IMR-90 (cell line): Measurements from ENCODE around the gene POLR1G. TPM values are rescaled to one million over a fixed set of nuclear protein-coding genes. Genes with fewer than 3 reads are reported as not detected.

Source experiments
- ATAC-seq: fragments of 200-7000 bp; cut with Tn5 transposase; 2 replicates; pipeline ENCODE4 v1.9.1; 2020; ENCODE audit warnings: low read depth, mild to moderate bottlenecking, moderate library complexity
- BruUV-seq: library from RNA; stranded (reverse); fragments of 400-500 nt; replicated peaks from 2 replicates; lab custom pipeline; 2021; lab: Mats Ljungman, UMichigan
- CTCF ChIA-PET: fragments of 300-600 bp; formaldehyde crosslinking; extraction: SDS; loops from one replicate; lab custom pipeline; 2021; ENCODE audit warnings: antibody characterized with exemption; lab: Yijun Ruan, JAX
- POLR2A ChIA-PET: fragments of 300-600 bp; sonication (Branson Sonifier 250); formaldehyde crosslinking; loops from one replicate; lab custom pipeline; 2022; ENCODE audit warnings: antibody characterized with exemption; ENCODE audit not compliant: unreplicated experiment; lab: Charles Lee
- DNase-seq: peaks from one replicate; pipeline ENCODE4 v3.0.0; 2013
- H2AFZ ChIP-seq: replicated peaks from 2 replicates; pipeline ENCODE3; 2013; ENCODE audit warnings: low read length, mild to moderate bottlenecking; ENCODE audit not compliant: poor library complexity
- H2AK5ac ChIP-seq: 2 replicates; pipeline ENCODE4 v1.6.1; 2013; ENCODE audit warnings: low read depth, low read length, inconsistent platforms
- H2AK9ac ChIP-seq: replicated peaks from 2 replicates; pipeline ENCODE3; 2013; ENCODE audit warnings: mild to moderate bottlenecking, low read depth, low read length, moderate library complexity; ENCODE audit not compliant: poor library complexity
- H2BK120ac ChIP-seq: 2 replicates; pipeline ENCODE4 v1.6.1; 2013; ENCODE audit warnings: low read depth, low read length, inconsistent platforms
- H2BK15ac ChIP-seq: 3 replicates; pipeline ENCODE4 v1.6.1; 2013; ENCODE audit warnings: low read depth, low read length, inconsistent platforms
- H2BK20ac ChIP-seq: 2 replicates; pipeline ENCODE4 v1.6.1; 2013; ENCODE audit warnings: low read depth, mild to moderate bottlenecking, inconsistent platforms, low read length, moderate library complexity
- H2BK5ac ChIP-seq: 2 replicates; pipeline ENCODE4 v1.6.1; 2013; ENCODE audit warnings: mild to moderate bottlenecking, low read depth, low read length, inconsistent platforms; ENCODE audit not compliant: poor library complexity, severe bottlenecking
- H3K14ac ChIP-seq: replicated peaks from 2 replicates; pipeline ENCODE4 v1.6.1; 2013; ENCODE audit warnings: low read depth, low read length, inconsistent platforms
- H3K18ac ChIP-seq: 2 replicates; pipeline ENCODE4 v1.6.1; 2013; ENCODE audit warnings: low read depth, low read length, control low read depth
- H3K23ac ChIP-seq: 2 replicates; pipeline ENCODE4 v1.6.1; 2013; ENCODE audit warnings: low read depth, low read length, inconsistent platforms
- H3K27ac ChIP-seq: 2 replicates; pipeline ENCODE4 v1.5.1; 2013; ENCODE audit warnings: mild to moderate bottlenecking, control low read depth, low read length; ENCODE audit not compliant: insufficient read depth
- H3K27me3 ChIP-seq: 2 replicates; pipeline ENCODE4 v1.6.1; 2013; ENCODE audit warnings: low read length; ENCODE audit not compliant: control insufficient read depth, insufficient read depth
- H3K36me3 ChIP-seq: 2 replicates; pipeline ENCODE4 v1.6.1; 2013; ENCODE audit warnings: low read length, mixed read lengths; ENCODE audit not compliant: control insufficient read depth, insufficient read depth
- H3K4ac ChIP-seq: 2 replicates; pipeline ENCODE4 v1.6.1; 2013; ENCODE audit warnings: low read depth, low read length, inconsistent platforms
- H3K4me1 ChIP-seq: 2 replicates; pipeline ENCODE4 v1.6.1; 2013; ENCODE audit warnings: low read length, mixed read lengths; ENCODE audit not compliant: control insufficient read depth, insufficient read depth
- H3K4me2 ChIP-seq: 2 replicates; pipeline ENCODE4 v1.6.1; 2013; ENCODE audit warnings: low read depth, mild to moderate bottlenecking, control low read depth, low read length, moderate library complexity
- H3K4me3 ChIP-seq: 2 replicates; pipeline ENCODE4 v1.5.1; 2013; ENCODE audit warnings: low read depth, mild to moderate bottlenecking, control low read depth, low read length, moderate library complexity; ENCODE audit not compliant: insufficient read depth
- H3K56ac ChIP-seq: 2 replicates; pipeline ENCODE4 v1.6.1; 2013; ENCODE audit warnings: low read length, inconsistent platforms; ENCODE audit not compliant: insufficient read depth; ENCODE audit errors: extremely low read depth
- H3K79me1 ChIP-seq, 2 experiments: 2 replicates each; pipeline ENCODE4 v1.6.1; 2013; ENCODE audit warnings: low read length in 2 of 2, inconsistent platforms in 1 of 2, low read depth in 1 of 2
- H3K9ac ChIP-seq: 2 replicates; pipeline ENCODE4 v1.6.1; 2013; ENCODE audit warnings: low read depth, low read length, control low read depth
- H3K9me1 ChIP-seq: 2 replicates; pipeline ENCODE4 v1.6.1; 2013; ENCODE audit warnings: low read length, inconsistent platforms; ENCODE audit not compliant: insufficient read depth
- H3K9me3 ChIP-seq: 2 replicates; pipeline ENCODE4 v1.6.1; 2013; ENCODE audit warnings: low read length; ENCODE audit not compliant: control insufficient read depth, insufficient read depth
- H4K20me1 ChIP-seq: 2 replicates; pipeline ENCODE4 v1.6.1; 2013; ENCODE audit warnings: low read length, inconsistent platforms; ENCODE audit not compliant: insufficient read depth
- H4K5ac ChIP-seq: 2 replicates; pipeline ENCODE4 v1.6.1; 2013; ENCODE audit warnings: mild to moderate bottlenecking, low read depth, low read length, control low read depth
- H4K8ac ChIP-seq, 2 experiments: 2 replicates each; pipeline ENCODE4 v1.6.1; 2013; ENCODE audit warnings: low read depth in 2 of 2, low read length in 2 of 2, control low read depth in 1 of 2, inconsistent platforms in 1 of 2
- H4K91ac ChIP-seq: 2 replicates; pipeline ENCODE4 v1.6.1; 2013; ENCODE audit warnings: low read depth, low read length, inconsistent platforms; ENCODE audit not compliant: insufficient read depth
- CEBPB ChIP-seq: IDR thresholded peaks from 2 replicates; pipeline ENCODE4 v1.6.1; 2012; ENCODE audit warnings: low read depth, low read length, improper control_type of control experiment
- CHD1 ChIP-seq: IDR thresholded peaks from 2 replicates; pipeline ENCODE4 v1.6.1; 2012; ENCODE audit warnings: low read depth, low read length, improper control_type of control experiment
- ELK1 ChIP-seq: fragments of 150-350 bp; IDR thresholded peaks from 2 replicates; pipeline ENCODE4 v1.6.1; 2016; ENCODE audit warnings: low read depth, mild to moderate bottlenecking, low read length, moderate library complexity, borderline replicate concordance
- MAFK ChIP-seq: IDR thresholded peaks from 2 replicates; pipeline ENCODE4 v1.6.1; 2012; ENCODE audit warnings: low read depth, low read length, improper control_type of control experiment
- MAZ ChIP-seq: IDR thresholded peaks from 2 replicates; pipeline ENCODE4 v1.6.1; 2012; ENCODE audit warnings: low read depth, mild to moderate bottlenecking, low read length, improper control_type of control experiment, moderate library complexity, borderline replicate concordance
- POLR2A ChIP-seq: IDR thresholded peaks from 2 replicates; pipeline ENCODE4 v1.6.1; 2012; ENCODE audit warnings: mild to moderate bottlenecking, low read depth, low read length
- RAD21 ChIP-seq: IDR thresholded peaks from 2 replicates; pipeline ENCODE4 v1.6.1; 2012; ENCODE audit warnings: low read length, improper control_type of control experiment
- RFX5 ChIP-seq: IDR thresholded peaks from 2 replicates; pipeline ENCODE4 v1.8.0; 2012; ENCODE audit warnings: low read depth, mild to moderate bottlenecking, low read length, moderate library complexity
- USF2 ChIP-seq: fragments of 150-350 bp; IDR thresholded peaks from 2 replicates; pipeline ENCODE4 v1.6.1; 2017; ENCODE audit warnings: mild to moderate bottlenecking, antibody characterized with exemption, low read length, low read depth
- WGBS, 2 experiments: methylation state at CpG; one replicate each; pipeline versions ENCODE4 v1.1.5 to v1.1.7; 2013; ENCODE audit warnings: missing lambda C conversion rate in 2 of 2; ENCODE audit not compliant: insufficient read length in 1 of 2; ENCODE audit errors: extremely low coverage in 2 of 2; 5-methylcytosine and 5-hydroxymethylcytosine counted together
- dilution Hi-C: fragments of 300-500 bp; cut with HindIII; formaldehyde crosslinking; loops from one replicate; pipeline ENCODE4 v1.14.3; 2018; ENCODE audit warnings: low sequenced_read_pairs; ENCODE audit not compliant: unreplicated experiment
- in situ Hi-C: fragments of 300-500 bp; cut with MboI; formaldehyde crosslinking; loops from 3 replicates; pipeline ENCODE4 v1.14.3; 2019; ENCODE audit warnings: low sequenced_read_pairs, inconsistent platforms, mixed read lengths
- intact Hi-C: fragments of 100-400 bp; cut with micrococcal nuclease; formaldehyde crosslinking; loops from 2 replicates; pipeline ENCODE4 v1.10.0; 2022
- polyA plus RNA-seq, 3 experiments: library from polyadenylated mRNA; depleted of rRNA; stranded (reverse); fragments of >200 nt; gene quantifications; 2 replicates each; pipeline ENCODE4 v1.2.3, GENCODE V29; 2012; ENCODE audit warnings: low replicate concordance in 1 of 3
- total RNA-seq: library from RNA; depleted of rRNA; stranded (reverse); fragments of >200 nt; gene quantifications from 2 replicates; pipeline ENCODE4 v1.2.3, GENCODE V29; 2012

The POLR1G gene
- total and polyA plus RNA-seq, 2 of the 4 experiments (the other 2 are of a cell fraction): 8.0 to 12.5 TPM

- no peaks in the 10 kb centered on the region for H3K4me1 ChIP-seq
- H4K91ac ChIP-seq: no peak overlapping the region
- no peak overlapping the region for H3K27ac ChIP-seq
- no peak overlapping the region for H2AK9ac ChIP-seq
- no peak overlapping the region for H2BK120ac ChIP-seq
- H4K20me1 ChIP-seq: no peaks in the 10 kb centered on the region
- no peak overlapping the region for H4K8ac ChIP-seq
- H4K5ac ChIP-seq: no peak overlapping the region
- ChIA-PET CTCF (no interaction called here), POLR2A (no interaction called here)
- no peak overlapping the region for H2AK5ac ChIP-seq
- TF ChIP-seq USF2 (no peak), POLR2A (no peak), CEBPB (no peak), RFX5 (no peak), MAFK (no peak), MAZ (no peak), ELK1 (no peak), RAD21 (no peak), CHD1 (no peak)
- no peak overlapping the region for H3K56ac ChIP-seq
- intact Hi-C loops: no loop called here
- H3K23ac ChIP-seq: no peak overlapping the region
- no peak overlapping the region for H2BK20ac ChIP-seq
- no peaks in the 10 kb centered on the region for H3K9me1 ChIP-seq
- no peak overlapping the region for H2BK5ac ChIP-seq
- H3K4me2 ChIP-seq: no peak overlapping the region
- no peak overlapping the region for H3K9ac ChIP-seq
- WGBS, 2 experiments: 78% methylated on average over 5 of the region's 16 CpGs; no CpG with 5 or more reads in 1 of the 2 experiments
- peaks cover 36% of the 10 kb centered on the region for H3K36me3 ChIP-seq
- H3K79me1 ChIP-seq: peaks cover 7 to 14% of the 10 kb centered on the region in 2 experiments
- dilution Hi-C loops: no loop called here
- H3K14ac ChIP-seq: no peak overlapping the region
- ATAC-seq: no peak
- H2BK15ac ChIP-seq: no peak overlapping the region
- DNase-seq: no peak
- in situ Hi-C loops: no loop called here
- no TSS peak for BruUV-seq
- H3K18ac ChIP-seq: no peak overlapping the region
- H3K9me3 ChIP-seq: no peaks in the 10 kb centered on the region
- no peak overlapping the region for H3K4ac ChIP-seq
- no peak overlapping the region for H2AFZ ChIP-seq
- no peaks in the 10 kb centered on the region for H3K27me3 ChIP-seq
- H3K4me3 ChIP-seq: no peak overlapping the region
Measured at GRCh38 chr19:45362291-45362690, 44.2 kb upstream of the POLR1G start.
